SK-N-SH (cell line): ENCODE results near the gene SLC66A2. TPM values are rescaled to one million over a fixed set of nuclear protein-coding genes. Genes with fewer than 3 reads are reported as not detected.

ENCODE experiments used
- CTCF ChIA-PET: fragments of 300-600, 350-600 bp; formaldehyde crosslinking; extraction: SDS; loops from one replicate; lab custom pipeline; 2021; lab: Yijun Ruan, JAX
- POLR2A ChIA-PET: fragments of 350-600 bp; sonication (Branson Sonifier 250); formaldehyde crosslinking; extraction: SDS; loops from one replicate; lab custom pipeline; 2020; ENCODE audit warnings: antibody characterized with exemption, inconsistent platforms; lab: Yijun Ruan, JAX
- DNase-seq: peaks from one replicate; pipeline ENCODE4 v3.0.0; 2012
- H2AFZ ChIP-seq: fragments of 200-600 bp; sonication (generic); 2 replicates; pipeline ENCODE4 v1.8.1; 2016; ENCODE audit warnings: antibody characterized with exemption, mild to moderate bottlenecking, low read depth
- H3F3A ChIP-seq: fragments of 200-600 bp; sonication (generic); replicated peaks from 2 replicates; pipeline ENCODE3; 2016; ENCODE audit warnings: antibody characterized with exemption, mild to moderate bottlenecking; ENCODE audit not compliant: insufficient read depth
- H3K27ac ChIP-seq, 2 experiments: fragments of 200-500 bp in 1 of 2; fragments of 200-600 bp in 1 of 2; sonication (Bioruptor generic) in 1 of 2; sonication (generic), shearing (Covaris generic) in 1 of 2; 2 replicates each; pipeline versions ENCODE4 v1.5.1 to v1.6.1; 2014 to 2016; ENCODE audit warnings: low read depth in 2 of 2, inconsistent platforms in 1 of 2, low read length in 1 of 2, mild to moderate bottlenecking in 1 of 2, mixed read lengths in 1 of 2
- H3K27me3 ChIP-seq: fragments of 200-600 bp; sonication (generic), shearing (Covaris generic); 2 replicates; pipeline ENCODE4 v1.6.1; 2016; ENCODE audit warnings: mixed run types; ENCODE audit not compliant: insufficient read depth
- H3K36me3 ChIP-seq, 2 experiments: fragments of 200-500 bp in 1 of 2; fragments of 200-600 bp in 1 of 2; sonication (Bioruptor generic) in 1 of 2; sonication (generic) in 1 of 2; replicated peaks in 1 of 2; 2 replicates each; pipeline versions ENCODE3 to v1.5.1; 2014 to 2016; ENCODE audit warnings: low read length in 1 of 2, mild to moderate bottlenecking in 1 of 2; ENCODE audit not compliant: insufficient read depth in 2 of 2, control insufficient read depth in 1 of 2
- H3K4me1 ChIP-seq, 2 experiments: fragments of 200-500 bp in 1 of 2; fragments of 200-600 bp in 1 of 2; sonication (Bioruptor generic) in 1 of 2; sonication (generic), shearing (Covaris generic) in 1 of 2; 2 replicates each; pipeline versions ENCODE4 v1.5.1 to v1.6.1; 2014 to 2016; ENCODE audit warnings: low read depth in 1 of 2, low read length in 1 of 2, mixed run types in 1 of 2; ENCODE audit not compliant: insufficient read depth in 2 of 2, control insufficient read depth in 1 of 2
- H3K4me2 ChIP-seq: fragments of 200-600 bp; sonication (generic), shearing (Covaris generic); 2 replicates; pipeline ENCODE4 v1.6.1; 2017; ENCODE audit warnings: mixed run types
- H3K4me3 ChIP-seq, 2 experiments: fragments of 200-500 bp in 1 of 2; fragments of 200-600 bp in 1 of 2; sonication (Bioruptor generic) in 1 of 2; sonication (generic), shearing (Covaris generic) in 1 of 2; 2 replicates each; pipeline versions ENCODE4 v1.5.1 to v1.8.1; 2014 to 2016; ENCODE audit warnings: low read depth in 2 of 2, inconsistent platforms in 1 of 2, low read length in 1 of 2, mild to moderate bottlenecking in 1 of 2, mixed read lengths in 1 of 2, moderate library complexity in 1 of 2
- H3K79me2 ChIP-seq: fragments of 200-600 bp; sonication (generic); 2 replicates; pipeline ENCODE4 v1.8.1; 2017; ENCODE audit warnings: mild to moderate bottlenecking; ENCODE audit not compliant: insufficient read depth
- H3K9ac ChIP-seq: fragments of 200-600 bp; sonication (generic); 2 replicates; pipeline ENCODE4 v1.6.1; 2017; ENCODE audit warnings: mixed run types
- H3K9me2 ChIP-seq: fragments of 200-600 bp; sonication (generic); 2 replicates; pipeline ENCODE4 v1.6.1; 2017; ENCODE audit warnings: mixed run types
- H3K9me3 ChIP-seq: fragments of 200-600 bp; sonication (generic); 2 replicates; pipeline ENCODE4 v1.6.1; 2017; ENCODE audit warnings: mixed run types, mild to moderate bottlenecking, moderate library complexity
- H4K20me1 ChIP-seq: fragments of 200-600 bp; sonication (generic); 2 replicates; pipeline ENCODE4 v1.6.1; 2017; ENCODE audit warnings: mild to moderate bottlenecking, mixed run types; ENCODE audit not compliant: insufficient read depth
- CHD2 ChIP-seq: fragments of 150-350 bp; IDR thresholded peaks from 2 replicates; pipeline ENCODE4 v1.6.1; 2018; ENCODE audit warnings: low read length; ENCODE audit not compliant: partially characterized antibody
- ELF1 ChIP-seq: IDR thresholded peaks from 2 replicates; pipeline ENCODE4 v1.4.0; 2012
- EP300 ChIP-seq, 2 experiments: IDR thresholded peaks; 2 replicates each; pipeline versions ENCODE4 v1.4.0 to v1.6.1; 2012; ENCODE audit warnings: borderline replicate concordance in 1 of 2, low read depth in 1 of 2, low read length in 1 of 2
- EZH2phosphoT487 ChIP-seq: fragments of 200-600 bp; sonication (generic); IDR thresholded peaks from 2 replicates; pipeline ENCODE4 v1.6.1; 2017; ENCODE audit warnings: low read depth, mixed run types, mild to moderate bottlenecking, antibody characterized with exemption, moderate library complexity, borderline replicate concordance
- FOSL2 ChIP-seq: IDR thresholded peaks from 2 replicates; pipeline ENCODE4 v1.4.0; 2012; ENCODE audit warnings: low read depth, mild to moderate bottlenecking, moderate library complexity, borderline replicate concordance
- FOXM1 ChIP-seq: IDR thresholded peaks from 2 replicates; pipeline ENCODE4 v1.4.0; 2012; ENCODE audit warnings: low read depth, mild to moderate bottlenecking
- GATA2 ChIP-seq: sonication (generic); formaldehyde crosslinking; IDR thresholded peaks from 2 replicates; pipeline ENCODE4 v1.5.0; 2020; ENCODE audit warnings: mild to moderate bottlenecking, missing genetic modification reagents
- MEF2A ChIP-seq: IDR thresholded peaks from 2 replicates; pipeline ENCODE4 v1.4.0; 2012; ENCODE audit warnings: low read depth, borderline replicate concordance
- MXI1 ChIP-seq: IDR thresholded peaks from 2 replicates; pipeline ENCODE4 v1.6.1; 2012; ENCODE audit warnings: mild to moderate bottlenecking, low read depth, low read length, improper control_type of control experiment
- NRF1 ChIP-seq: IDR thresholded peaks from 2 replicates; pipeline ENCODE4 v1.6.1; 2012; ENCODE audit warnings: low read depth, mild to moderate bottlenecking, low read length
- POLR2AphosphoS5 ChIP-seq: IDR thresholded peaks from 2 replicates; pipeline ENCODE4 v1.6.1; 2012; ENCODE audit warnings: low read depth, low read length
- RFX5 ChIP-seq: IDR thresholded peaks from 2 replicates; pipeline ENCODE4 v1.6.1; 2012; ENCODE audit warnings: mild to moderate bottlenecking, improper control_type of control experiment, low read length
- SIN3A ChIP-seq: IDR thresholded peaks from 2 replicates; pipeline ENCODE4 v1.6.1; 2012; ENCODE audit warnings: low read depth, mild to moderate bottlenecking, low read length, moderate library complexity, borderline replicate concordance
- TEAD4 ChIP-seq: IDR thresholded peaks from 2 replicates; pipeline ENCODE4 v1.4.0; 2012; ENCODE audit warnings: mild to moderate bottlenecking, borderline replicate concordance; ENCODE audit not compliant: insufficient read depth
- YY1 ChIP-seq: IDR thresholded peaks from 2 replicates; pipeline ENCODE4 v1.4.0; 2012; ENCODE audit warnings: low read depth, mild to moderate bottlenecking
- WGBS: methylation state at CpG from one replicate; pipeline ENCODE4 v1.1.6; 2017; ENCODE audit warnings: low lambda C conversion rate; 5-methylcytosine and 5-hydroxymethylcytosine counted together
- polyA plus RNA-seq, 3 experiments: library from polyadenylated mRNA; depleted of rRNA; stranded (reverse); fragments of >200 nt; gene quantifications; 2 replicates each; pipeline ENCODE4 v1.2.3, GENCODE V29; 2012
- TF ChIP-seq, protein P1 (sequence below): IDR thresholded peaks from 2 replicates; pipeline ENCODE4 v1.4.0; 2012; ENCODE audit warnings: low read depth, borderline replicate concordance
- TF ChIP-seq, protein P2 (sequence below): fragments of 150-350 bp; IDR thresholded peaks from 2 replicates; pipeline ENCODE4 v1.6.1; 2016; ENCODE audit warnings: mild to moderate bottlenecking, low read depth, low read length
- TF ChIP-seq, protein P3 (sequence below): IDR thresholded peaks from 2 replicates; pipeline ENCODE4 v1.4.0; 2012; ENCODE audit warnings: low read depth
- TF ChIP-seq, protein P4 (sequence below): IDR thresholded peaks from 2 replicates; pipeline ENCODE4; 2012
- TF ChIP-seq, protein P5 (sequence below): IDR thresholded peaks from 2 replicates; pipeline ENCODE4 v1.4.0; 2012; ENCODE audit warnings: low read depth, borderline replicate concordance

SLC66A2 gene
- polyA plus RNA-seq, 1 of the 3 experiments (the other 2 are of a cell fraction): 14.5 TPM

DNA sequence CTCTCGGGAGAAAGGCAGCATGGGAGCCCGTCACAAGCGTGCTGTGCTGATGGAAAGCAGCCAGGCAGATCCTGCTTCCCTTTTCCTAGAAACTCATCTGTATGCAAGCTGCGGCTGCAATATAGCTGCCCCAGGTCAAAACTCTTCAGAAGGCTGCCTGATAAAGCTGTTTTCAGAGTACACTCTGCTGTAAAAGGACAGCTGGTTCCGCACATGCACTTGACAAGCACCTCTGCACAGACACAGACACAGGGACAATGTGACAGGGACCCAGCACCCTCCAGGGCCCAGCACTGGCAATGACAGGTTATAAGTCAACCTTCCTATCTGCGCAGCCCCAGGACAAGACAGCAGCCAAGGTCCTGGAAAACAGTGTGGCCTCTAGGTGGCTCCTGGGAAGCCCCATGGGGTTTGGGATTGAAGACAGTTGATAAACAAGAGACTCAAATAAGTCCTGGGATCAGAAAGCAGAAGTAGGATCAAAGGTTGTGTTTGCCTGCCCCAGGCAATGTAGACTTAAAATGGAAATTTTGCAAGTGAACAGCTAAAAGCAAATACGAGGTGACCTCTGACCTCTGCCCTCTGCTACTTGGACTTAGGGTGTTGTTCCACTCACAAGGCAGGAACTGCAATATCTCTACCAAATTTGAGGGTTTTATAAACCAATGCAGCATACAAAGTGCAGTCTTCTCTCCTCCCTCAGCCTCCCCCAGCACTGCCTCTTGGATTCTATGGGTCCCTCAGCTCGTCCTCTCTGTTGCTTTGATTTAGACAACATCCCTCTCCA is 16.9 kb downstream of the SLC66A2 start:
- no peak overlapping the region; a peak in 1 of 4 replicates for H3K4me3 ChIP-seq
- H3K4me1 ChIP-seq: no peaks in the 10 kb centered on the region
- H2AFZ ChIP-seq: no peak overlapping the region
- peaks cover 35% of the 10 kb centered on the region for H3K9me3 ChIP-seq
- ChIA-PET POLR2A (no interaction called here), CTCF (no interaction called here)
- WGBS: 85% methylated on average over 8 of the region's 8 CpGs
- H4K20me1 ChIP-seq: no peaks in the 10 kb centered on the region
- DNase-seq: no peak
- no peaks in the 10 kb centered on the region for H3K9me2 ChIP-seq
- H3K4me2 ChIP-seq: no peak overlapping the region
- H3K36me3 ChIP-seq: peaks cover 2 to 34% of the 10 kb centered on the region in 2 experiments
- no peak overlapping the region for H3K9ac ChIP-seq
- peaks cover 52% of the 10 kb centered on the region; the same call in 1 of the 2 replicates for H3K79me2 ChIP-seq
- no peaks in the 10 kb centered on the region for H3K27me3 ChIP-seq
- H3K27ac ChIP-seq: no peak overlapping the region
- TF ChIP-seq POLR2AphosphoS5 (no peak), MXI1 (no peak), SIN3A (no peak), ELF1 (no peak), YY1 (no peak), EZH2phosphoT487 (no peak), RFX5 (no peak), CHD2 (no peak), EP300 (IDR thresholded peaks at IDR 0.05; ENCODE audit: borderline replicate concordance in 1 of 2, low read depth in 1 of 2, low read length in 1 of 2) (no peak), FOSL2 (no peak), FOXM1 (no peak), NRF1 (no peak), MEF2A (no peak), GATA2 (no peak), TEAD4 (no peak)
- TF ChIP-seq, protein P1, sequence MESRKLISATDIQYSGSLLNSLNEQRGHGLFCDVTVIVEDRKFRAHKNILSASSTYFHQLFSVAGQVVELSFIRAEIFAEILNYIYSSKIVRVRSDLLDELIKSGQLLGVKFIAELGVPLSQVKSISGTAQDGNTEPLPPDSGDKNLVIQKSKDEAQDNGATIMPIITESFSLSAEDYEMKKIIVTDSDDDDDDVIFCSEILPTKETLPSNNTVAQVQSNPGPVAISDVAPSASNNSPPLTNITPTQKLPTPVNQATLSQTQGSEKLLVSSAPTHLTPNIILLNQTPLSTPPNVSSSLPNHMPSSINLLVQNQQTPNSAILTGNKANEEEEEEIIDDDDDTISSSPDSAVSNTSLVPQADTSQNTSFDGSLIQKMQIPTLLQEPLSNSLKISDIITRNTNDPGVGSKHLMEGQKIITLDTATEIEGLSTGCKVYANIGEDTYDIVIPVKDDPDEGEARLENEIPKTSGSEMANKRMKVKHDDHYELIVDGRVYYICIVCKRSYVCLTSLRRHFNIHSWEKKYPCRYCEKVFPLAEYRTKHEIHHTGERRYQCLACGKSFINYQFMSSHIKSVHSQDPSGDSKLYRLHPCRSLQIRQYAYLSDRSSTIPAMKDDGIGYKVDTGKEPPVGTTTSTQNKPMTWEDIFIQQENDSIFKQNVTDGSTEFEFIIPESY: no peak
- TF ChIP-seq, protein P2, sequence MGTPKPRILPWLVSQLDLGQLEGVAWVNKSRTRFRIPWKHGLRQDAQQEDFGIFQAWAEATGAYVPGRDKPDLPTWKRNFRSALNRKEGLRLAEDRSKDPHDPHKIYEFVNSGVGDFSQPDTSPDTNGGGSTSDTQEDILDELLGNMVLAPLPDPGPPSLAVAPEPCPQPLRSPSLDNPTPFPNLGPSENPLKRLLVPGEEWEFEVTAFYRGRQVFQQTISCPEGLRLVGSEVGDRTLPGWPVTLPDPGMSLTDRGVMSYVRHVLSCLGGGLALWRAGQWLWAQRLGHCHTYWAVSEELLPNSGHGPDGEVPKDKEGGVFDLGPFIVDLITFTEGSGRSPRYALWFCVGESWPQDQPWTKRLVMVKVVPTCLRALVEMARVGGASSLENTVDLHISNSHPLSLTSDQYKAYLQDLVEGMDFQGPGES: no peak
- TF ChIP-seq, protein P3, sequence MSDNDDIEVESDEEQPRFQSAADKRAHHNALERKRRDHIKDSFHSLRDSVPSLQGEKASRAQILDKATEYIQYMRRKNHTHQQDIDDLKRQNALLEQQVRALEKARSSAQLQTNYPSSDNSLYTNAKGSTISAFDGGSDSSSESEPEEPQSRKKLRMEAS: no peak
- TF ChIP-seq, protein P4, sequence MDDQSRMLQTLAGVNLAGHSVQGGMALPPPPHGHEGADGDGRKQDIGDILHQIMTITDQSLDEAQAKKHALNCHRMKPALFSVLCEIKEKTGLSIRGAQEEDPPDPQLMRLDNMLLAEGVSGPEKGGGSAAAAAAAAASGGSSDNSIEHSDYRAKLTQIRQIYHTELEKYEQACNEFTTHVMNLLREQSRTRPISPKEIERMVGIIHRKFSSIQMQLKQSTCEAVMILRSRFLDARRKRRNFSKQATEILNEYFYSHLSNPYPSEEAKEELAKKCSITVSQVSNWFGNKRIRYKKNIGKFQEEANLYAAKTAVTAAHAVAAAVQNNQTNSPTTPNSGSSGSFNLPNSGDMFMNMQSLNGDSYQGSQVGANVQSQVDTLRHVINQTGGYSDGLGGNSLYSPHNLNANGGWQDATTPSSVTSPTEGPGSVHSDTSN: no peak
- TF ChIP-seq, protein P5, sequence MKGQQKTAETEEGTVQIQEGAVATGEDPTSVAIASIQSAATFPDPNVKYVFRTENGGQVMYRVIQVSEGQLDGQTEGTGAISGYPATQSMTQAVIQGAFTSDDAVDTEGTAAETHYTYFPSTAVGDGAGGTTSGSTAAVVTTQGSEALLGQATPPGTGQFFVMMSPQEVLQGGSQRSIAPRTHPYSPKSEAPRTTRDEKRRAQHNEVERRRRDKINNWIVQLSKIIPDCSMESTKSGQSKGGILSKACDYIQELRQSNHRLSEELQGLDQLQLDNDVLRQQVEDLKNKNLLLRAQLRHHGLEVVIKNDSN: no peak
- peaks cover 12% of the 10 kb centered on the region for H3F3A ChIP-seq
